Gastrocnemius medialis (tissue), 4 donors: ENCODE data around the gene UBB.
"Not testable (repeated sequence)": the region's sequence is repeated elsewhere in the genome, so short reads cannot be mapped to it uniquely, and the experiment has no call there.

Source experiments
- CTCF ChIP-seq, 5 experiments: fragments of 450-650 bp in 3 of 5; fragments of 200-600 bp in 2 of 5; sonication (generic) in 2 of 5; IDR thresholded peaks in 4 of 5; conservative IDR thresholded peaks in 1 of 5; 1 replicate in 4 of 5; 2 replicates in 1 of 5; pipeline ENCODE4 v1.5.1; 2016 to 2019; ENCODE audit warnings: antibody characterized with exemption in 5 of 5, mild to moderate bottlenecking in 3 of 5, moderate library complexity in 3 of 5
- POLR2A ChIP-seq, 2 donors: fragments of 450-650 bp; IDR thresholded peaks; one replicate each; pipeline ENCODE4 v1.6.1; 2017; ENCODE audit warnings: antibody characterized with exemption in 2 of 2, mild to moderate bottlenecking in 2 of 2, moderate library complexity in 2 of 2

- not testable (repeated sequence) for TF ChIP-seq CTCF (IDR thresholded peaks at IDR 0.05 in 4 of 5, conservative IDR thresholded peaks at IDR 0.05 in 1 of 5); POLR2A (IDR thresholded peaks at IDR 0.05)
Measured at GRCh38 chr17:16386126-16386507, 5.2 kb downstream of the UBB start.
